SK-N-MC (cell line): Measurements from ENCODE around the gene MBOAT2.

ENCODE experiments used
- DNase-seq: peaks from one replicate; pipeline ENCODE4 v3.0.0-alpha.2; 2011; ENCODE audit warnings: low read depth, low spot score
- H3K27ac ChIP-seq: fragments of 200-600 bp; sonication (generic); 2 replicates; pipeline ENCODE4 v1.5.1; 2016; ENCODE audit warnings: mixed run types
- H3K36me3 ChIP-seq: fragments of 200-600 bp; sonication (generic); 2 replicates; pipeline ENCODE4 v1.6.1; 2017; ENCODE audit warnings: antibody characterized with exemption, low read length, mixed read lengths; ENCODE audit not compliant: insufficient read depth
- H3K4me3 ChIP-seq: fragments of 200-600 bp; sonication (generic); 2 replicates; pipeline ENCODE4 v1.5.1; 2016
- H3K9ac ChIP-seq: fragments of 200-600 bp; sonication (generic); 2 replicates; pipeline ENCODE4 v1.8.0; 2017; ENCODE audit warnings: mixed run types, mixed read lengths; ENCODE audit not compliant: insufficient read length
- H3K9me3 ChIP-seq: fragments of 200-600 bp; sonication (generic); 2 replicates; pipeline ENCODE4 v1.6.1; 2017; ENCODE audit warnings: low read depth, mild to moderate bottlenecking, antibody characterized with exemption, low read length, moderate library complexity, mixed read lengths
- EZH2 ChIP-seq: fragments of 200-600 bp; sonication (generic); IDR thresholded peaks from one replicate; pipeline ENCODE4 v1.6.1; 2017; ENCODE audit warnings: antibody characterized with exemption
- FOXP2 ChIP-seq: optimal IDR thresholded peaks from 2 replicates; pipeline ENCODE3; 2011; ENCODE audit warnings: mild to moderate bottlenecking, moderate library complexity; ENCODE audit not compliant: insufficient read depth; ENCODE audit errors: extremely low read length, control extremely low read depth
- POLR2AphosphoS5 ChIP-seq: IDR thresholded peaks from 2 replicates; pipeline ENCODE4 v1.6.1; 2012; ENCODE audit warnings: mild to moderate bottlenecking, low read depth, low read length, borderline replicate concordance

The MBOAT2 gene

GRCh38 chr2:8821276-8822217 lies 181.9 kb downstream of the MBOAT2 start:
- Histone ChIP-seq H3K9ac (no peak overlapping the region), H3K9me3 (no peaks in the 10 kb centered on the region), H3K4me3 (no peak overlapping the region), H3K36me3 (peaks cover 21% of the 10 kb centered on the region), H3K27ac (no peak overlapping the region)
- TF ChIP-seq FOXP2: no peak
- DNase-seq: no peak

GRCh38 chr2:8819948-8820347 lies 183.5 kb downstream of the MBOAT2 start:
- TF ChIP-seq FOXP2 (no peak), EZH2 (no peak), POLR2AphosphoS5 (no peak)
- H3K36me3 ChIP-seq: peaks cover 22% of the 10 kb centered on the region
- no peak for DNase-seq
- no peak overlapping the region for H3K27ac ChIP-seq
- no peak overlapping the region for H3K9ac ChIP-seq
- H3K4me3 ChIP-seq: no peak overlapping the region
- H3K9me3 ChIP-seq: no peaks in the 10 kb centered on the region

GRCh38 chr2:8819194-8819593 lies 184.3 kb downstream of the MBOAT2 start:
- Histone ChIP-seq H3K36me3 (peaks cover 14% of the 10 kb centered on the region), H3K27ac (no peak overlapping the region), H3K9me3 (no peaks in the 10 kb centered on the region), H3K9ac (no peak overlapping the region), H3K4me3 (no peak overlapping the region)
- DNase-seq: no peak
- TF ChIP-seq EZH2 (no peak), FOXP2 (no peak), POLR2AphosphoS5 (no peak)

DNA sequence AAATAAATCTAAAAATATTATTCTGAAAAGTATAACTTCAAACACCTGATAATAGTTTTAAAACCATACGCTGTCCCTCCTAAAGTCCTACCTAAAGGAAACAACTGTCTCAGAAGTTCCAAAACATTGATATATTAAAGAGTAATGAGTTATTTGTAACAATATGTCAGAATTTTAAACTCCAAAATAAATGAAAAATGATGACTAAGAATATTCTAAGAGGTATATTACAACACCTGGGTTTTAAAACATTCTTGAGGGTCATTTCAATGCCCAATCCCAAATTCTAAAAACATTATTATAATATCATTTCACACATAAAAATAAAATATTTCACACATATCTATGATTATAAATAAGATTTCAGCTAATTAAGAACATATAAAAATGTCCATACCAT lies 186.3 kb downstream of the MBOAT2 start:
- Histone ChIP-seq H3K36me3 (peaks cover 15% of the 10 kb centered on the region), H3K27ac (no peak overlapping the region), H3K9me3 (no peaks in the 10 kb centered on the region), H3K4me3 (no peak overlapping the region), H3K9ac (no peak overlapping the region)
- TF ChIP-seq FOXP2 (no peak), POLR2AphosphoS5 (no peak), EZH2 (no peak)
- no peak for DNase-seq

DNA sequence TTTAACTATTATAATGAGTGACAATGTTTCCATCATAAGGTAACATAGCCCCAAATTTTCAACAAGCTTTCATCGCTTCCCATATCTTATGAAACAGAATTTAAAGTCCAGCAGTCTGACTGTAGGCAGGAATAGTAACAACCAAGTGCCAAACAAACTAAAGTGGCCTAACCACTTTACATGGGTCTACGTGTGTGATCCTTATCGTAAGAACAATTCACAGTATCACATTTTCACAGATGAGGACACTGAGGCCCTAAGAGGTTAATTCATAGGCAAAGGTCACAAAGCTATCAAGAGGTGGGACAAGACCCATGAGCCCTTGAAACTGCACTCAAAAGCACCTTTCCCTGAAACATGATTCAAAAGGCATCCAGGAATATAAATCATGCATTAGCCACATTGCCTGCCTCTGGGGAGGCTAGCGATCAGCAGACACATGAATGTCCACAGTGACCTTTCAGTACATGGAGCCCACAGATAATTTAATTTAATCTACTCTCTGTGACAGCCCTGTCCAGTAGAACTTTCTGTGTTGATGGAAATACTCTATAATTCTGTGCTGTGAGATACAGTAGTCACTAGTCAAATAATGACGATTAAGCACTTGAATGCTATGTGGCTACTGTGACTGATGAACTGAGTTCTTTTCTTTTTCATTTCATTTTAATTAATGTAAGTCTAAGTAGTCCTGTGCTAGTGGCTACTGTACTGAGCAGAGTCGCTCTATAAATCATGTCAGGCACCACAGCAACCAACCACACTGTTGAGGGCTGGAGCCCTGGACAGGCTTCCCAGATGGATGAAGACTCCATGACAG lies 196.4 kb downstream of the MBOAT2 start:
- no peak overlapping the region for H3K27ac ChIP-seq
- no peak overlapping the region for H3K4me3 ChIP-seq
- TF ChIP-seq FOXP2: no peak
- no peak for TF ChIP-seq EZH2
- TF ChIP-seq POLR2AphosphoS5: no peak
- no peaks in the 10 kb centered on the region for H3K9me3 ChIP-seq
- DNase-seq: no peak
- H3K9ac ChIP-seq: no peak overlapping the region
- peaks cover 58% of the 10 kb centered on the region for H3K36me3 ChIP-seq

GRCh38 chr2:8805278-8806210 lies 197.9 kb downstream of the MBOAT2 start:
- no peak overlapping the region for H3K9ac ChIP-seq
- peak overlapping the region; percentile 13 for H3K4me3 ChIP-seq

DNA sequence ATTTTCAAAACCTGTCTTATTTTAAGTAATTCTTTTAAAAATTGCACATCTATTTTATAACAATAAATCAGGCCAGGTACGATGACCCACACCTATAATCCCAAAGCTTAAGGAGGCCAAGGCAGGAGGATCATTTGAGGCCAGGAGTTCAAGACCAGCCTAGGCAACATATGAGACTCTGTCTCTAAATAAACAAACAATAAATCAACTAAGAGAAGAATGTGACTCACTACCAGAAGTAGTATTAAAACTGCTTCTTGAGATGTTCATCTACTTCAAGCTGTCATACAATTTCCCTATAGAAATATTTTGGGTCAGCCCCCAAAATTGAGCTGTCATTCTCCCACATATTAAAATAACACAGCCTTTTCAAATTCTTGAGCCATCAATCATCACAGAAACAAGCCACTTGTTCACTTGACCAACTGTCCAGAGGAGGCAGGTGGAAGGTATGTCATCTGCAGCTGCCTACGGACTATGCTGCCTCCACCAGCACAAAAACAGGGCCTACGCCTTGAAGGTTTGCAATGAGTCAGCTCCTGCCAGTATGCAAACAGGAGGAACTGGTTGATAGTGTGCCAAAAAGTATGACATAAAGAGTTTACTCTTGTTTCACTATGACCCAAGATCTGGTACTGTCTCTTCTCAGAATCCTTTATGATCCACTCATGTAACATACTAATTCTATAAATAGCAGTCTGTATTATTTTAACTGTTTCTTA lies 199.7 kb downstream of the MBOAT2 start:
- H3K36me3 ChIP-seq: peaks cover 50% of the 10 kb centered on the region
- no peak overlapping the region for H3K4me3 ChIP-seq
- no peak overlapping the region for H3K9ac ChIP-seq
- H3K9me3 ChIP-seq: no peaks in the 10 kb centered on the region
- no peak for DNase-seq
- no peak for TF ChIP-seq FOXP2
- no peak for TF ChIP-seq POLR2AphosphoS5
- no peak for TF ChIP-seq EZH2
- H3K27ac ChIP-seq: peak overlapping the region; percentile 49; the same call in 1 of the 2 replicates

More at GRCh38 chr2:8805278-8806210, 197.9 kb downstream of the MBOAT2 start:
- no peak for TF ChIP-seq EZH2
- TF ChIP-seq FOXP2: no peak
- no peak for TF ChIP-seq POLR2AphosphoS5
- peaks cover 59% of the 10 kb centered on the region for H3K36me3 ChIP-seq
- no peak for DNase-seq
- H3K27ac ChIP-seq: peak overlapping the region; percentile 86
- no peaks in the 10 kb centered on the region for H3K9me3 ChIP-seq
